GM12874 (cell line): ENCODE data around the gene PLXNA4.

Experiments used
- CTCF ChIP-seq: IDR thresholded peaks from 2 replicates; pipeline ENCODE4 v1.5.1; 2011; ENCODE audit warnings: low read depth, mild to moderate bottlenecking, control low read depth, low read length, moderate library complexity; ENCODE audit not compliant: insufficient read depth

PLXNA4 gene

DNA sequence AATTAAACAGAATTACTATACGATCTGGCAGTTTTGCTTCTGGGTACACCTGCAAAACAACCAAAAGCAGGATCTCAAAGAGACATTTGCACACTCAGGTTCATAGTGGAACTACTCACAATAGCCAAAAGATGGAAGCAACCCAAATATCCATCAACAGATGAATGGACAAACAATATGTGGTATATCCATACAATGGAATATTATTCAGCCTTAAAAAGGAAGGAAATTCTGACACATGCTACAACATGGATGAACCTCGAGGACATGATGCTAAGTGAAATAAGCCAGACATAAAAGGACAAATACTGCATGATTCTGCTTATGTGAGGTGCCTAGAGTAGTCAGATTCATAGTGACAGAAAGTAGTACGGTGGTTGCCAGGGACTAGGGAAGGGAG lies 330.7 kb downstream of the PLXNA4 start:
- TF ChIP-seq CTCF: no peak

- TF ChIP-seq CTCF: no peak
Measured at GRCh38 chr7:132244903-132245480, 331.3 kb downstream of the PLXNA4 start.

GRCh38 chr7:132243463-132243862 lies 332.8 kb downstream of the PLXNA4 start:
- TF ChIP-seq CTCF: no peak

GRCh38 chr7:132243051-132243450 lies 333.2 kb downstream of the PLXNA4 start:
- TF ChIP-seq CTCF: no peak

- TF ChIP-seq CTCF: no peak
Measured at GRCh38 chr7:132242192-132242812, 334.0 kb downstream of the PLXNA4 start.

- TF ChIP-seq CTCF: no peak
Measured at GRCh38 chr7:132240821-132241422, 335.3 kb downstream of the PLXNA4 start.

- no peak for TF ChIP-seq CTCF
Measured at GRCh38 chr7:132240262-132240661, 336.0 kb downstream of the PLXNA4 start.
